Dedifferentiated amniotic fluid mesenchymal stem cell (primary cell): Measurements from ENCODE around the gene PET100.

ENCODE experiments used
- DNase-seq: peaks from one replicate; pipeline ENCODE4 v3.0.0-alpha.2; 2016; ENCODE audit errors: extremely low spot score

Gene PET100

GRCh38 chr19:7612282-7613274 is 17.0 kb upstream of the PET100 start:
- DNase-seq, result no peak

- DNase-seq, result no peak
Measured at GRCh38 chr19:7614859-7615741, 14.5 kb upstream of the PET100 start.

GRCh38 chr19:7617172-7617571 is 12.4 kb upstream of the PET100 start:
- no peak for DNase-seq

- no peak for DNase-seq
Measured at GRCh38 chr19:7617735-7618134, 11.9 kb upstream of the PET100 start.

- DNase-seq, result no peak
Measured at GRCh38 chr19:7618348-7618747, 11.2 kb upstream of the PET100 start.

- DNase-seq, result no peak
Measured at GRCh38 chr19:7618771-7619510, 10.7 kb upstream of the PET100 start.

GRCh38 chr19:7619671-7620441 is 9.7 kb upstream of the PET100 start:
- no peak for DNase-seq

GRCh38 chr19:7620442-7621412 is 8.9 kb upstream of the PET100 start:
- DNase-seq, result no peak

- no peak for DNase-seq
Measured at GRCh38 chr19:7622933-7623685, 6.5 kb upstream of the PET100 start.

- no peak for DNase-seq
Measured at GRCh38 chr19:7623725-7624603, 5.6 kb upstream of the PET100 start.

GRCh38 chr19:7624810-7625209 is 4.8 kb upstream of the PET100 start:
- DNase-seq, result no peak

GRCh38 chr19:7625763-7626372 is 3.7 kb upstream of the PET100 start:
- DNase-seq, result no peak

GRCh38 chr19:7627166-7627565 is 2.4 kb upstream of the PET100 start:
- no peak for DNase-seq

- DNase-seq, result no peak
Measured at GRCh38 chr19:7628589-7629311, 843 bp upstream of the PET100 start.

- no peak for DNase-seq
Measured at GRCh38 chr19:7631577-7631976, 2.0 kb downstream of the PET100 start.

GRCh38 chr19:7632340-7633203 is 3.0 kb downstream of the PET100 start:
- DNase-seq, result no peak
